ENCODE measurements around the gene EVI5. TPM values are rescaled to one million over a fixed set of nuclear protein-coding genes. Genes with fewer than 3 reads are reported as not detected.

EVI5 gene
- total and polyA plus RNA-seq, 2 donors (not counting 1 experiment from before 2014, with no cell fraction given), result 1.5 to 36.3 TPM

DNA sequence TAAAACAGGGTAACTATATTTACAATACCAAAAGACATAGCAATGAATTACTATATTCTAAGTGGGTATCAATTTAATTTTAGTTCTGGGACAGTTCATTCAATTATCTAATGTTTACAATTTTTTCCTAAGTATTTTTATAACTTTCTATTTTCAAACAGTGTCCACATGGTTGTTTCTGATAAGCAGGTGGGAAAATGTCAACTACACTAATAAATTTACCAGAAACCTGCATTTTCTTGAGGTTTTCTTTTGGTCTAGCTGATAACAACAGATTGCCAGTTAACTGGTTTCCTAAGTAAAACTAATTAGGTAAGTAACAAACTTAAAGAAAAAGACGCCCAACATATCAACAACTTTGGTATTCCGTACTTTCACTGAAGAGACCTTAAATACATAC, 213.3 kb downstream of the EVI5 start:
- Histone ChIP-seq H3K9me3 (ENCODE audit: control extremely low read depth in 1 of 3, control insufficient read depth in 2 of 3, insufficient read depth in 1 of 3, low read length in 2 of 3) (no peaks in the 10 kb centered on the region), H3K4me3 (ENCODE audit: control extremely low read depth in 1 of 5, extremely low read depth in 1 of 5, insufficient read depth in 1 of 5, low read depth in 2 of 5, low read length in 4 of 5) (no peak overlapping the region), H3K36me3 (replicated peaks in 1 of 2; ENCODE audit: control extremely low read depth in 1 of 2, control insufficient read depth in 1 of 2, extremely low read depth in 1 of 2, insufficient read depth in 2 of 2, low read length in 1 of 2) (no peaks in the 10 kb centered on the region), H3K79me2 (ENCODE audit: control insufficient read depth, insufficient read depth, low read length) (no peaks in the 10 kb centered on the region), H3K4me1 (ENCODE audit: control insufficient read depth in 2 of 2, insufficient read depth in 2 of 2, low read length in 2 of 2) (no peaks in the 10 kb centered on the region), H3K9ac (ENCODE audit: low read length) (no peak overlapping the region), H4K20me1 (ENCODE audit: control insufficient read depth, insufficient read depth, low read length, poor library complexity, severe bottlenecking) (no peaks in the 10 kb centered on the region), H3K27me3 (replicated peaks in 1 of 4; ENCODE audit: control extremely low read depth in 1 of 4, control insufficient read depth in 3 of 4, insufficient read depth in 4 of 4, low read length in 3 of 4) (no peaks in the 10 kb centered on the region), H2AFZ (ENCODE audit: insufficient read depth, low read depth, low read length, poor library complexity, severe bottlenecking) (no peak overlapping the region), H3K4me2 (replicated peaks; ENCODE audit: low read depth, low read length, poor library complexity, severe bottlenecking) (no peak overlapping the region), H3K27ac (ENCODE audit: low read length in 2 of 2) (no peak overlapping the region)
- no peaks in the 10 kb centered on the region for H3K27me3 Mint-ChIP-seq
- no peak overlapping the region for H3K27ac Mint-ChIP-seq
- no peak overlapping the region for H3K4me3 Mint-ChIP-seq
- CTCF ChIA-PET, result interaction anchor here (0.6 kb wide), 1 partner anchor 170 kb away, joined by 3 read pairs; no protein-coding TSS in a partner anchor
- no peaks in the 10 kb centered on the region for H3K9me3 Mint-ChIP-seq (ENCODE audit: insufficient read depth)
- no peak for DNase-seq
- POLR2A ChIA-PET, result no interaction called here
- TF ChIP-seq EZH2 (IDR thresholded peaks at IDR 0.05; ENCODE audit: borderline replicate concordance, insufficient read depth, low read depth, low read length, poor library complexity, severe bottlenecking) (no peak), CTCF (IDR thresholded peaks at IDR 0.05) (no peak)
- H3K4me1 Mint-ChIP-seq, result no peaks in the 10 kb centered on the region
- intact Hi-C loops (cut with micrococcal nuclease), result no loop called here
- no CpG with 5 or more reads among the region's 2 CpGs for WGBS (ENCODE audit: insufficient coverage)
- no peak for ATAC-seq (ENCODE audit: low read depth)

DNA sequence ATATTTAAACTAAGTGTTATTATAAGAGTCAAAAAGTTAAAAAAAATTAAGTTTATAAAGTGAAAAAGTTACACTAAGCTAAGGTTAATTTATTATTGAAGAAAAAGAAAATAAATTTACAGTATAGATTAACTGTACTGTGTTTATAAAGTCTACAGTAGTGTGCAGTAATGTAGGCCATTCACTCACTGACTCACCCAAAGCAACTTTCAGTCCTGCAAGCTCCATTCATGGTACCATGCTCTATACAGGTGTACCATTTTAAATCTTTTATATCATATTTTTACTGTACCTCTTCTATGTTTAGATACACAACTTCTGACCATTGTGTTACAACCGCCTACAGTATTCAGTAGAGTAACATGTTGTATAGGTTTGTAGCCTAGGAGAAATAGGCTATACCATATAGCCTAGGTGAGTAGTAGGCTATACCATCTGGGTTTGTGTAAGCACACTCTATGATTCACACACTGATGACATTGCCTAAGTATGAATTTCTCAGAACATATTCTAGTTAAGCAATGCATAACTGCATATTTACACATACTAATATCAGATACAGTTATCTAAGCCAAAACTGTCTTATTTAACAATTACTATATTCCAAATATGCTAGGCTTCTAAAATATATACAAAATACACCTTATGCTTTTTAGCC, 217.6 kb downstream of the EVI5 start:
- H3K79me2 ChIP-seq (ENCODE audit: control insufficient read depth, insufficient read depth, low read length), result no peaks in the 10 kb centered on the region
- no peak overlapping the region for H2AFZ ChIP-seq (ENCODE audit: insufficient read depth, low read depth, low read length, poor library complexity, severe bottlenecking)
- H3K9me3 ChIP-seq (ENCODE audit: control extremely low read depth in 1 of 3, control insufficient read depth in 2 of 3, insufficient read depth in 1 of 3, low read length in 2 of 3), result no peaks in the 10 kb centered on the region
- H3K4me3 ChIP-seq (ENCODE audit: control extremely low read depth in 1 of 5, extremely low read depth in 1 of 5, insufficient read depth in 1 of 5, low read depth in 2 of 5, low read length in 4 of 5), result no peak overlapping the region
- no peak overlapping the region for H3K27ac Mint-ChIP-seq
- no peak overlapping the region for H3K9ac ChIP-seq (ENCODE audit: low read length)
- no peak for DNase-seq
- no peak overlapping the region for H3K27ac ChIP-seq (ENCODE audit: low read length in 2 of 2)
- no peak for ATAC-seq (ENCODE audit: low read depth)
- ChIA-PET CTCF (no interaction called here), POLR2A (no interaction called here)
- intact Hi-C loops (cut with micrococcal nuclease), result no loop called here
- no peaks in the 10 kb centered on the region for H3K36me3 ChIP-seq (replicated peaks in 1 of 2; ENCODE audit: control extremely low read depth in 1 of 2, control insufficient read depth in 1 of 2, extremely low read depth in 1 of 2, insufficient read depth in 2 of 2, low read length in 1 of 2)
- no peaks in the 10 kb centered on the region for H3K27me3 ChIP-seq (replicated peaks in 1 of 4; ENCODE audit: control extremely low read depth in 1 of 4, control insufficient read depth in 3 of 4, insufficient read depth in 4 of 4, low read length in 3 of 4)
- H3K9me3 Mint-ChIP-seq (ENCODE audit: insufficient read depth), result no peaks in the 10 kb centered on the region
- no peak for TF ChIP-seq EZH2 (IDR thresholded peaks at IDR 0.05; ENCODE audit: borderline replicate concordance, insufficient read depth, low read depth, low read length, poor library complexity, severe bottlenecking)
- no peak for TF ChIP-seq CTCF (IDR thresholded peaks at IDR 0.05)
- H3K4me3 Mint-ChIP-seq, result no peak overlapping the region
- H4K20me1 ChIP-seq (ENCODE audit: control insufficient read depth, insufficient read depth, low read length, poor library complexity, severe bottlenecking), result no peaks in the 10 kb centered on the region
- H3K4me1 Mint-ChIP-seq, result peaks cover 11% of the 10 kb centered on the region
- WGBS (ENCODE audit: insufficient coverage), result no CpG with 5 or more reads among the region's 1 CpG
- H3K4me1 ChIP-seq (ENCODE audit: control insufficient read depth in 2 of 2, insufficient read depth in 2 of 2, low read length in 2 of 2), result peaks cover 0 to 4% of the 10 kb centered on the region in 2 donors
- no peaks in the 10 kb centered on the region for H3K27me3 Mint-ChIP-seq
- H3K4me2 ChIP-seq (replicated peaks; ENCODE audit: low read depth, low read length, poor library complexity, severe bottlenecking), result no peak overlapping the region

All from B cell (primary cell).